GM12878 (cell line): ENCODE measurements around the gene KPNA4. TPM values are rescaled to one million over a fixed set of nuclear protein-coding genes. Genes with fewer than 3 reads are reported as not detected.

Experiments
- ATAC-seq: fragments of 200-7000 bp; cut with Tn5 transposase; 3 replicates; pipeline ENCODE4 v1.9.1; 2020; ENCODE audit warnings: mild to moderate bottlenecking, moderate library complexity
- BruUV-seq: library from RNA; stranded (reverse); fragments of 400-500 nt; replicated peaks from 2 replicates; lab custom pipeline; 2021; lab: Mats Ljungman, UMichigan
- CTCF ChIA-PET: fragments of 300-600 bp; sonication (Branson Sonifier 250); formaldehyde crosslinking; extraction: SDS; loops from one replicate; lab custom pipeline; 2021; ENCODE audit warnings: inconsistent platforms; lab: Yijun Ruan, JAX
- POLR2A ChIA-PET: fragments of 350-600 bp; formaldehyde crosslinking; extraction: SDS; loops from one replicate; lab custom pipeline; 2021; ENCODE audit warnings: inconsistent platforms; lab: Charles Lee
- RAD21 ChIA-PET: fragments of 300-600 bp; sonication (Branson Sonifier 250); formaldehyde crosslinking; loops from one replicate; lab custom pipeline; 2023; ENCODE audit warnings: antibody characterized with exemption; ENCODE audit not compliant: unreplicated experiment; lab: Charles Lee
- SMC1A ChIA-PET: fragments of 300-600 bp; sonication (Branson Sonifier 250); formaldehyde crosslinking; loops from one replicate; lab custom pipeline; 2023; ENCODE audit not compliant: unreplicated experiment, uncharacterized antibody; lab: Charles Lee
- DNase-seq: peaks from one replicate; pipeline ENCODE4 v3.0.0-alpha.2; 2011; ENCODE audit warnings: low read depth, low spot score
- FAIRE-seq: peaks from 3 replicates; lab custom pipeline; 2011; peaks lifted over from hg19 to GRCh38; lab: Jason Lieb, UNC
- H2AFZ ChIP-seq: 2 replicates; pipeline ENCODE4 v1.6.0; 2011; ENCODE audit warnings: low read depth, low read length, control low read depth; ENCODE audit not compliant: control insufficient read depth
- H3K27ac ChIP-seq: 2 replicates; pipeline ENCODE4 v1.5.1; 2011; ENCODE audit warnings: control low read depth; ENCODE audit not compliant: control insufficient read depth, insufficient read depth
- H3K27me3 ChIP-seq, 2 experiments: replicated peaks in 1 of 2; 2 replicates each; pipeline versions ENCODE4 v1.6.0 to v1.6.1; 2011; ENCODE audit warnings: low read length in 1 of 2; ENCODE audit not compliant: control insufficient read depth in 2 of 2, insufficient read depth in 2 of 2
- H3K36me3 ChIP-seq, 2 experiments: 2 replicates each; pipeline ENCODE4 v1.5.1; 2011; ENCODE audit warnings: low read length in 1 of 2; ENCODE audit not compliant: control insufficient read depth in 2 of 2, insufficient read depth in 2 of 2
- H3K4me1 ChIP-seq: 2 replicates; pipeline ENCODE4 v1.6.1; 2011; ENCODE audit warnings: mild to moderate bottlenecking, low read length, moderate library complexity, mixed read lengths; ENCODE audit not compliant: control insufficient read depth, insufficient read depth
- H3K4me2 ChIP-seq: 2 replicates; pipeline ENCODE4 v1.6.0; 2011; ENCODE audit warnings: control low read depth; ENCODE audit not compliant: control insufficient read depth, insufficient read depth
- H3K4me3 ChIP-seq: fragments of 200-600 bp; sonication (generic); 2 replicates; pipeline ENCODE4 v1.5.1; 2016
- H3K79me2 ChIP-seq: 2 replicates; pipeline ENCODE4 v1.6.0; 2011; ENCODE audit warnings: low read length; ENCODE audit not compliant: control insufficient read depth, insufficient read depth
- H3K9ac ChIP-seq: 2 replicates; pipeline ENCODE4 v1.8.0; 2011; ENCODE audit warnings: low read length, control low read depth, mixed read lengths; ENCODE audit not compliant: control insufficient read depth, insufficient read depth
- H3K9me3 ChIP-seq: replicated peaks from 3 replicates; pipeline ENCODE4 v1.5.1; 2011; ENCODE audit warnings: mild to moderate bottlenecking, low read length; ENCODE audit not compliant: control insufficient read depth, insufficient read depth
- H4K20me1 ChIP-seq: 2 replicates; pipeline ENCODE4 v1.6.0; 2011; ENCODE audit not compliant: control insufficient read depth, insufficient read depth
- ASH2L ChIP-seq: fragments of 300-600, 200-600 bp; sonication (generic); IDR thresholded peaks from 2 replicates; pipeline ENCODE4 v1.6.1; 2017; ENCODE audit warnings: low read depth, mild to moderate bottlenecking, borderline replicate concordance
- BCL11A ChIP-seq: IDR thresholded peaks from 2 replicates; pipeline ENCODE4 v1.6.1; 2011; ENCODE audit warnings: low read depth, low read length
- BMI1 ChIP-seq: fragments of 450-650 bp; IDR thresholded peaks from 2 replicates; pipeline ENCODE4 v1.6.1; 2016; ENCODE audit warnings: mild to moderate bottlenecking, moderate library complexity, borderline replicate concordance
- CHD1 ChIP-seq: IDR thresholded peaks from 2 replicates; pipeline ENCODE4 v1.6.1; 2012; ENCODE audit warnings: low read depth, low read length, improper control_type of control experiment
- CHD2 ChIP-seq: IDR thresholded peaks from 2 replicates; pipeline ENCODE4 v1.6.1; 2011; ENCODE audit warnings: low read depth, low read length, improper control_type of control experiment, borderline replicate concordance
- DPF2 ChIP-seq: fragments of 450-650 bp; IDR thresholded peaks from 2 replicates; pipeline ENCODE4 v1.6.1; 2017; ENCODE audit warnings: mild to moderate bottlenecking
- EP300 ChIP-seq, 2 experiments: fragments of 150-350 bp in 1 of 2; IDR thresholded peaks; 2 replicates each; pipeline ENCODE4 v1.6.1; 2011 to 2012; ENCODE audit warnings: low read depth in 2 of 2, low read length in 2 of 2, borderline replicate concordance in 1 of 2, improper control_type of control experiment in 1 of 2, inconsistent platforms in 1 of 2; ENCODE audit not compliant: control insufficient read depth in 1 of 2
- FOS ChIP-seq: IDR thresholded peaks from 3 replicates; pipeline ENCODE4 v1.6.1; 2011; ENCODE audit warnings: borderline replicate concordance; ENCODE audit not compliant: insufficient read length; ENCODE audit errors: extremely low read depth
- FOXK2 ChIP-seq: fragments of 450-650 bp; IDR thresholded peaks from 2 replicates; pipeline ENCODE4 v1.6.1; 2017; ENCODE audit warnings: mild to moderate bottlenecking, moderate library complexity
- FOXM1 ChIP-seq: IDR thresholded peaks from 2 replicates; pipeline ENCODE4 v1.6.1; 2012; ENCODE audit warnings: low read depth, mild to moderate bottlenecking, inconsistent platforms, low read length, moderate library complexity
- HDAC2 ChIP-seq: fragments of 200-600 bp; sonication (generic); IDR thresholded peaks from 2 replicates; pipeline ENCODE4 v1.6.1; 2017
- JUND ChIP-seq: IDR thresholded peaks from 2 replicates; pipeline ENCODE4 v1.6.1; 2012; ENCODE audit warnings: low read depth, mild to moderate bottlenecking, low read length, improper control_type of control experiment, moderate library complexity
- PAX5 ChIP-seq: IDR thresholded peaks from 2 replicates; pipeline ENCODE4 v1.6.1; 2011; ENCODE audit warnings: low read depth, low read length, borderline replicate concordance
- RB1 ChIP-seq: fragments of 450-650 bp; formaldehyde crosslinking; IDR thresholded peaks from 2 replicates; pipeline ENCODE4 v1.6.1; 2017; ENCODE audit warnings: mild to moderate bottlenecking, borderline replicate concordance
- SMARCA5 ChIP-seq: fragments of 450-650 bp; IDR thresholded peaks from 2 replicates; pipeline ENCODE4 v1.6.1; 2017; ENCODE audit warnings: mild to moderate bottlenecking
- SRF ChIP-seq, 2 experiments: IDR thresholded peaks; 2 replicates each; pipeline ENCODE4 v1.6.1; 2011; ENCODE audit warnings: low read depth in 2 of 2, low read length in 2 of 2, mild to moderate bottlenecking in 1 of 2, moderate library complexity in 1 of 2
- TARDBP ChIP-seq: IDR thresholded peaks from 2 replicates; pipeline ENCODE4 v1.6.1; 2016; ENCODE audit warnings: borderline replicate concordance
- WGBS: methylation state at CpG from one replicate; pipeline ENCODE4 v1.1.6; 2016; ENCODE audit warnings: low lambda C conversion rate; ENCODE audit not compliant: insufficient replicate concordance, insufficient coverage; ENCODE audit errors: missing lambda C conversion rate; 5-methylcytosine and 5-hydroxymethylcytosine counted together
- in situ Hi-C: fragments of 300-500 bp; cut with MboI; formaldehyde crosslinking; loops from 9 replicates; pipeline ENCODE4 v1.14.3; 2018; ENCODE audit warnings: mixed read lengths
- intact Hi-C: fragments of 100-400 bp; cut with micrococcal nuclease; formaldehyde crosslinking; loops from one replicate; pipeline ENCODE4 v1.14.2; 2022; ENCODE audit not compliant: unreplicated experiment
- polyA plus RNA-seq, 11 experiments: library from polyadenylated mRNA; depleted of rRNA in 4 of 11; unstranded in 6 of 11; stranded (reverse) in 5 of 11; fragments of >200 nt; fragmentation: Nextera tagmentation in 4 of 11; fragmentation: Illumina TruSeq in 1 of 11; extraction: Ambion mirVana in 4 of 11; extraction: Trizol in 1 of 11; gene quantifications; 1 replicate in 1 of 11; 2 replicates in 10 of 11; pipeline versions ENCODE4 v1.2.1 to v1.2.3, GENCODE V29; 2011 to 2016; ENCODE audit warnings: inconsistent platforms in 2 of 11, missing spikeins in 2 of 11, low read depth in 1 of 11
- total RNA-seq, 4 experiments: library from RNA; depleted of rRNA in 3 of 4; stranded (reverse); fragments of >200 nt in 3 of 4; fragmentation: Illumina TruSeq in 1 of 4; extraction: Trizol in 1 of 4; gene quantifications; 2 replicates each; pipeline versions ENCODE4 v1.2.1 to v1.2.3, GENCODE V29; 2013 to 2021
- TF ChIP-seq, protein P1 (sequence below): IDR thresholded peaks from 2 replicates; pipeline ENCODE4 v1.6.1; 2011; ENCODE audit warnings: mild to moderate bottlenecking, low read depth, low read length, moderate library complexity; ENCODE audit not compliant: insufficient replicate concordance
- TF ChIP-seq, protein P2 (sequence below): IDR thresholded peaks from 2 replicates; pipeline ENCODE4 v1.6.1; 2011; ENCODE audit warnings: low read depth, mild to moderate bottlenecking, low read length, moderate library complexity, borderline replicate concordance; ENCODE audit errors: extremely low read depth
- TF ChIP-seq, protein P3 (sequence below): fragments of 450-650 bp; IDR thresholded peaks from 2 replicates; pipeline ENCODE4 v1.6.1; 2017; ENCODE audit warnings: borderline replicate concordance

The KPNA4 gene
- total and polyA plus RNA-seq, 10 of the 15 experiments (the other 5 are each of a cell fraction or from before 2014, with no cell fraction given), result 9.9 to 40.6 (median 18.1) TPM

DNA sequence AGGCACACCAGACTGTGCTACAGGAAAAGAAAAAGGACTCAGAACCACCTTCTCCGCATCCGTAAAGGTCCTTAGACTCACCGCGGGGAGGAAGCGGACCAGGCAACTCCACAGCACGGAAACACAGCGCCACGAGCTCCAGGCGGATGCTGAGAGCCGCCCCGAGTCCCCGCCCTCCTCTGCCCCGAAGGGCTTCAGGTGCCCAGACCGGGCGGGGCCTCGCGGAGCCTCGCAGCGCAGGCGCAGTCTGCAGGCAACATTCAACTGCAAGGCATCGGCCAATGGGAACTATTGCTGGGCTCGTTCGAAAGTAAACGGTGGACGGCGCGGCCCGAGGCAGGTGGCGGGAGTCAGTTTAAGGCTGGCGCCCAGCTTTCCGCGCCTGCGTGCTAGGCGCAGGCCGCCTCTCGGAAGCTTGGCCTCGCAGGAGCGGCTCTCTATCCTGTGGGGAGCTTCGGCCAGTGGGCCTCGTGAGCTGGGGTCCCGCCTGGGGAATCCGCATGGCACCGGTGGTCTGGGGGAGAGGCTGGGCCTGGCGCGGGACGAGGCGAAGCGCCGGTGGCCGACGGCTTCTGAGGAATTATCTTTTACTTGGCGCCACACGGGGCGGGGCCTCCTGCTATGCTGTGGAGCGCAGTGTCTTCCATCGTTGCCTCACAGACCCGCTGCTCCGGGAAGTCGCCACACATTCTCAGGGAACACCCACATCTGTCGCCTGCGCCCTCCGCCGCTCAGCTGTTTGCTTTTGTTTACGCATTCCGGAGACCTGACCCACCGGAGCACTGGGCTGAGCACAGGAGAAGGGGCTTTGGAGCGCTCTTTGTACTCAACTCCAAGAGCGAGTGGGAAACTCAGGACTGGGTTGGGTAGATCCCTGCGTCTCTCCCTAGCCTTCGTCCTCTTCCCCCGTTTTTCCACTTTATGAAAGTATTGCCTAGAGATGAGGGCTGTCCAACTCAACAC is 115.5 kb downstream of the KPNA4 start, which contains the start of gene TRIM59:
Gene TRIM59 (minus strand): TSS at position 151 of the 963 bp plus-strand sequence. CDS start 10,603 bp downstream, outside the sequence.
- ATAC-seq (peak; percentile 90), FAIRE-seq (peak; percentile 99), DNase-seq (peak; percentile 96)
- intact Hi-C loops, result loop anchor here (1.0 to 5.0 kb wide), 3 partner anchors 35 to 222 kb away; no protein-coding TSS in a partner anchor
- ChIA-PET RAD21 (interaction anchor here (0.7 to 3.1 kb wide), 13 partner anchors 8 to 117 kb away, joined by 3 to 22 read pairs (median 4); partner anchors contain the start of gene SMC4), CTCF (interaction anchor here (1.1 to 3.3 kb wide), 12 partner anchors 10 to 458 kb away, joined by 3 to 17 read pairs (median 4); no protein-coding TSS in a partner anchor), SMC1A (interaction anchor here (1.0 to 7.7 kb wide), 11 partner anchors 15 to 418 kb away, joined by 3 to 73 read pairs (median 4); partner anchors contain the start of genes IFT80 and KPNA4), POLR2A (interaction anchor here (0.6 to 3.9 kb wide), 20 partner anchors 8 to 564 kb away, joined by 3 to 34 read pairs (median 5); partner anchors contain the start of genes IFT80 and SMC4)
- peak within 1 kb of the TSS; percentile 89 for H3K4me3 ChIP-seq
- WGBS, result 37% methylated on average over 68 of the region's 71 CpGs
- H3K27me3 ChIP-seq, result no peaks in the 10 kb centered on the region
- H3K27ac ChIP-seq, result peak within 1 kb of the TSS; percentile 94
- in situ Hi-C loops, result no loop called here
- H3K4me2 ChIP-seq, result peak within 1 kb of the TSS; percentile 93
- H3K9ac ChIP-seq, result peak within 1 kb of the TSS; percentile 91
- peaks cover 6% of the 10 kb centered on the region for H3K4me1 ChIP-seq
- H4K20me1 ChIP-seq, result no peaks in the 10 kb centered on the region
- peak within 1 kb of the TSS; percentile 98 for H2AFZ ChIP-seq
- no peaks in the 10 kb centered on the region; the same call in 1 of the 3 replicates for H3K9me3 ChIP-seq
- H3K79me2 ChIP-seq, result peaks cover 50% of the 10 kb centered on the region
- H3K36me3 ChIP-seq, result peaks cover 0 to 10% of the 10 kb centered on the region in 2 experiments; a peak in 1 of 4 replicates
- TSS peak; percentile 94 for BruUV-seq
- TF ChIP-seq FOS, result no peak
- TF ChIP-seq FOXM1, result peak; percentile 100
- no peak for TF ChIP-seq CHD1
- TF ChIP-seq, protein P1, sequence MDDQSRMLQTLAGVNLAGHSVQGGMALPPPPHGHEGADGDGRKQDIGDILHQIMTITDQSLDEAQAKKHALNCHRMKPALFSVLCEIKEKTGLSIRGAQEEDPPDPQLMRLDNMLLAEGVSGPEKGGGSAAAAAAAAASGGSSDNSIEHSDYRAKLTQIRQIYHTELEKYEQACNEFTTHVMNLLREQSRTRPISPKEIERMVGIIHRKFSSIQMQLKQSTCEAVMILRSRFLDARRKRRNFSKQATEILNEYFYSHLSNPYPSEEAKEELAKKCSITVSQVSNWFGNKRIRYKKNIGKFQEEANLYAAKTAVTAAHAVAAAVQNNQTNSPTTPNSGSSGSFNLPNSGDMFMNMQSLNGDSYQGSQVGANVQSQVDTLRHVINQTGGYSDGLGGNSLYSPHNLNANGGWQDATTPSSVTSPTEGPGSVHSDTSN, result no peak
- no peak for TF ChIP-seq BMI1
- TF ChIP-seq TARDBP, result peak; percentile 71; the same call in 1 of the 2 replicates
- no peak for TF ChIP-seq ASH2L
- TF ChIP-seq, protein P2, sequence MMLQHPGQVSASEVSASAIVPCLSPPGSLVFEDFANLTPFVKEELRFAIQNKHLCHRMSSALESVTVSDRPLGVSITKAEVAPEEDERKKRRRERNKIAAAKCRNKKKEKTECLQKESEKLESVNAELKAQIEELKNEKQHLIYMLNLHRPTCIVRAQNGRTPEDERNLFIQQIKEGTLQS, result no peak
- 0 out of 2 replicates have a peak, but pooled peaks have one; percentile 42 for TF ChIP-seq HDAC2
- TF ChIP-seq PAX5, result peak; percentile 26; the same call in 1 of the 2 replicates
- 0 out of 2 replicates have a peak, but pooled peaks have one; percentile 36 for TF ChIP-seq SMARCA5
- no peak for TF ChIP-seq JUND
- no peak for TF ChIP-seq SRF (IDR thresholded peaks at IDR 0.05; ENCODE audit: low read depth in 2 of 2, low read length in 2 of 2)
- peak; percentile 58 for TF ChIP-seq CHD2
- TF ChIP-seq, protein P3, sequence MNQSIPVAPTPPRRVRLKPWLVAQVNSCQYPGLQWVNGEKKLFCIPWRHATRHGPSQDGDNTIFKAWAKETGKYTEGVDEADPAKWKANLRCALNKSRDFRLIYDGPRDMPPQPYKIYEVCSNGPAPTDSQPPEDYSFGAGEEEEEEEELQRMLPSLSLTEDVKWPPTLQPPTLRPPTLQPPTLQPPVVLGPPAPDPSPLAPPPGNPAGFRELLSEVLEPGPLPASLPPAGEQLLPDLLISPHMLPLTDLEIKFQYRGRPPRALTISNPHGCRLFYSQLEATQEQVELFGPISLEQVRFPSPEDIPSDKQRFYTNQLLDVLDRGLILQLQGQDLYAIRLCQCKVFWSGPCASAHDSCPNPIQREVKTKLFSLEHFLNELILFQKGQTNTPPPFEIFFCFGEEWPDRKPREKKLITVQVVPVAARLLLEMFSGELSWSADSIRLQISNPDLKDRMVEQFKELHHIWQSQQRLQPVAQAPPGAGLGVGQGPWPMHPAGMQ, result no peak
- peak; percentile 56 for TF ChIP-seq DPF2
- peak; percentile 20; the same call in 1 of the 2 replicates for TF ChIP-seq RB1
- no peak for TF ChIP-seq EP300 (IDR thresholded peaks at IDR 0.05; ENCODE audit: borderline replicate concordance in 1 of 2, control insufficient read depth in 1 of 2, low read depth in 2 of 2, low read length in 2 of 2)
- TF ChIP-seq FOXK2, result no peak
- TF ChIP-seq BCL11A, result no peak
